GM12873 (cell line): Measurements from ENCODE around the gene COL13A1.

Experiments used
- CTCF ChIP-seq: IDR thresholded peaks from 2 replicates; pipeline ENCODE4 v1.5.1; 2012; ENCODE audit warnings: low read depth, mild to moderate bottlenecking, moderate library complexity, low read length, control low read depth; ENCODE audit not compliant: insufficient read depth; ENCODE audit errors: missing control alignments

The COL13A1 gene

GRCh38 chr10:69819716-69820506 lies 18.2 kb downstream of the COL13A1 start:
- TF ChIP-seq CTCF, result no peak

GRCh38 chr10:69820817-69821216 lies 19.1 kb downstream of the COL13A1 start:
- TF ChIP-seq CTCF, result no peak

GRCh38 chr10:69825604-69826003 lies 23.9 kb downstream of the COL13A1 start:
- TF ChIP-seq CTCF, result no peak

- no peak for TF ChIP-seq CTCF
These were observed 24.4 kb downstream of the COL13A1 start for GRCh38 chr10:69826094-69826493.

GRCh38 chr10:69826789-69827554 lies 25.3 kb downstream of the COL13A1 start:
- TF ChIP-seq CTCF, result no peak

- TF ChIP-seq CTCF, result no peak
These were observed 26.6 kb downstream of the COL13A1 start for GRCh38 chr10:69828144-69828870.

- no peak for TF ChIP-seq CTCF
These were observed 28.1 kb downstream of the COL13A1 start for GRCh38 chr10:69829775-69830174.
